Effector CD8-positive, alpha-beta T cell (primary cell): ENCODE measurements around the gene TDO2.

ENCODE experiments used
- DNase-seq: peaks from one replicate; lab custom pipeline; 2025; lab: John Stamatoyannopoulos, UW

The TDO2 gene

DNA sequence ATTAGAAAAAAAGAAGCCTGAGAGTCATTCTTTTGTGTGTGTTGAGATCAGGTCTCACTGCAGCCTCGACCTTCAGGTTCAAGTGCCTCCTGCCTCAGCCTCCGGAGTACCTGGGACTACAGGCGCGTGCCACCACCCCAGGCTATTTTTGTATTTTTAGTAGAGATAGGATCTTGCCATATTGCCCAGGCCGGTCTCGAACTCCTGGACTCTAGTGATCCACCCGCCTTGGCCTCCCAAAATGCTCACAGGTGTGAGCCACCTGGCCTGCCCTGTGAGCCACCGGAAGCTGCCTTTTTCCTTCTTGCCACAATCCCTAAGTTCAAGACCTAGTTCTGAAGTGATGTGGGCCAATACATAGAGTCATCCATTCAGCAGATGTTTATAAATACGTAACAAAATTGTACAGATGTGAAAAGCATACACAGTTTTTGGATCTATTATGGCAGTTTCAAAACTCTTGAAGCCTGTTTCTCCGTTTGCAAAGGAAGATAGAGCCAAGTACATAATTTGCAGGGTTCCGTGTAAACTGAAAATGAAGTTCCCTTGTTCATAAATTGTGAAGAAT is 50.7 kb downstream of the TDO2 start:
- DNase-seq, result no peak

DNA sequence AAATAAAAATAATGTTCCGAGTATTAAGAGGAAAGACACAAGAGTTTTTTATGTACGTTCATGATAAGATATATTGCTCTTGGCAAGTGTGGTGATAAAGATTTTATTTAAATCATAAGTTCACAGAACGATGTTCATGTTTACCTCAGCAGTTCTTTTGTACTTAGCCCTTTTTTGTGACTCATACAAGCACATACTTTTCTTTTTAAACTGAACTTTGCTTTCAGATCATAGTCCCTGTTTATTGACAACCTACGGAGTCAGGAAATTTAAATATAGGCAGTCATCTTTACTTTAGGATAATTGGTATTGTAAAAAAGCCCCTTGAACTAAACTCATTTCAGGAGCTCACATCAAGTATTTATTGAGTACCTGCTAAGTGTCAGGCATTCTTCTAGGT is 51.4 kb downstream of the TDO2 start:
- DNase-seq, result no peak

DNA sequence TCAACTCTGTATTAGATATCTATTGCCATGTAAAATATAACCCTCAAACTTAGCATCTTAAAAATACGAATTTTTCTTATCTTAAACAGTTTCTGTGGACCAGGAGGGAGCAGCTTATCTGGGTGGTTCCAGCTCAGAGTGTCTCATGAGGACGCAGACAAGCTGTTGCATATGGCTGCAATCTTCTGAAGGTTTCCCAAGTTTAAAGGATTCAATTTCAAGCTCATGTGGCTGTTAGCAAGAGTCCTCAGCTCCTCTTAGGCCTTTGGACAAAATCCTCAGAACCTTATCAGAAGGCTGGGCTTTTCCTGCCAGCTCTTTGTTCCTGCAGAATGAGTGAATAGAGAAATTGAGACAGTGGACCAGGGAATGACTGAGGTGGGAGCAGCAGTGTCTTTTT is 53.0 kb downstream of the TDO2 start:
- DNase-seq, result no peak

DNA sequence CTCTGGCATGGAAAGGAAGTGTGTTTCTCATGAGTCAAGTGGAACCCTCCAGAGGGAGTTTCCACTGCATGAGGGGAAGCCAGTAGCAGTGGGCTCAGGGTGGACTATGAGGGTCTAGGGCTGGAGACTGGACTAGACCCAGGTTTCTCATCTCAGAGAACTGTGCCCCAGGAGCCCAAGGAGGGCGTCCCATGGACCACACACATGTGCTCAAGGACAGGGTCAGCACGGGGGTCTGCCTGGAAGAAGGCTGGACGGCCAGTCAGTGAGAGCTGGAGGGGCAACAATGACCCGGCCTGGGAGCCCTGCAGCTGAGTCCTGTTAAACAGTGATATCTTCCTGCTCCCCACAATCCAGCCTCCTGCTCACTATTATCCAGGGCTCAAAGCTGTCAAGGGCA is 55.9 kb downstream of the TDO2 start:
- DNase-seq, result no peak

DNA sequence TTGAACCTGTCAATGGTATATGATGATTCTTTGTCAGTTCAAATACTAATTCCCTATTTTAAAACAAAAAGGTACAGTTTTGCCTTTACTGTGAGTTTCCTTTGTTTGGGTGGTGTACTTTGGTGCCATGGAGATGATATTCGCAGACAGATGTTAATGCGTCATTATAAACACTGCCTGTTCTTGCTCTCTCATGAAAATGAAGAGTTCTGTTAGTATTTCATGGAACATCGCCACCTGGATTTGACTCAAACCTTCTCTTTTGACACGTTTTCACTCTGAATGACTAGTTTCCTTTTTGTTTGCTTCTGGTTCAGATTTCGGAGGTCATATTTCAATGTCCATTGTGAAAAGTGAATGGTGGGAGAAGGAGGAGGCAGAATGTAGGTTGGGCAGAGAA is 57.0 kb downstream of the TDO2 start:
- no peak for DNase-seq

DNA sequence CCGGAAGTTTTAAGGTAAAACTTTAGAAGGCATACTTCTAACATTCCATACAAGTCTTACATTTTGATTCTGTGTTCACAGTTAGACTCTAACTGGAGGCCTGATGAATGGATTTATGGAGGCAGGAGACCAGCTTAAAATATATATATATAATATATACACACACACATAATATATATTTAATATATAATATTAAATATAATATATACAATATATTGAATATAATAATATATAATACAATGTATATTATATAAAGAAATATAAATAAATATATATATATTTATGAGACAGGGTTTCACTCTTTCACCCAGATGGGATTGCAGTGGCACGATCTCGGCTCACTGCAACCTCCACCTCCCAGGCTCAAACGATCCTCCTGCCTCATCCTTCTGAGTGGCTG is 58.1 kb downstream of the TDO2 start:
- no peak for DNase-seq

DNA sequence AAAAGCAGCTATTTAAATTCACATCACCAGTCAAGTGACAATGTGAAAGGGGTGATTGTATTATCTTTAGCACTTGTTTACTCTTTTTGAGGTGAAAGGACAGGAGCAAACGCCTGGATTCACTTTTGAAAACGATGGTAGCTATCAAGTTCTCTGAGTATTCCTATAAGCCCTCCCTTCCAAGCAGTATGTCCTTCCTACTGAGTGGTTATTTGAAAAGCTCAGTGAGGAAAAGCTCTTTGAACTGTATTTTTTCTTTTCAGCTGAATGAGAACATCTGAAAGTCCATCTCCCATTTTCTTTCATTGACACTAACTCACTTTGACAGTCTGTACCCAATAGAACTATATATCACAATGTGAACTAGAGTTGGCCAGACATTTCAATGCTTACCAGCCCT is 59.3 kb downstream of the TDO2 start:
- no peak for DNase-seq

DNA sequence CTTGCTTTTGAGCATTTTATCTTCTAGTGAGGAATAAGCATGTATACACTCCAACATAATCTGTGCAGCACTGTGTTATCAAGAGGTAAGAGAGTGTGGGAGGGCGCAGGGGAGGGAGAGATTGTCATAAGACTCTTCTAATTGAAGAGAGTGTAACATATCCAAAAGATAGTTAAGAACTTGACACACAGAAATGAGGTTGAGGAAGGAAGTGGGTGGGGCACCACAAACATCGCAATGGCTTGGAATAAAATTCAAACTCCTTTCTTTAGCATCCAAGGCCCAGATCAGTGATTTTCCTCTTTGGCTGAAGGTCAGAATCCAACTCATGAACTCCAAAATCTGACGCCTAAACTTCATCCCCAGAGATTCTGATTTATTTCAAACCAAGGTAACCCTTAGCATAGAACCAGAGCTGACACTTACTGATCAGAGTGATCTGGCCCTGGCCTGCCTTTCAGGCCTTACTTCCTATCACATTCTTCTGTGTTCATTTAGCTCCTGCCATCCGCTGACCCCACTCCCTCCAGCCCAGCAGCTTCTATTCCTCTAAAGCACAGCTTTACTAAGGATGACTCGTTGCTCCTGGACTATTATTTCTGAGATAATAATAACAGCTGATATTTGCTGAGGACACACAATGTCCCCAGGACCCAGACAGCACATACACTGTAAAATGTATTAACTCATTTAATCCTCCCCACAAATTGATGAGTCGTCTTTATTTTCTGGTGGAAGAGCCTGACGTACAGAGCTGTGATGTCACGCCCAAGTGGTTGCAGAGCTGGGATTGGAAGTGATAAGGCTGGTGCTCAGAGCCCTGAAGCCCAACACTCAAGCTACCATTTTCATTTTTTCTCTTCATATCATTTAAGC is 60.8 kb downstream of the TDO2 start:
- DNase-seq, result no peak

DNA sequence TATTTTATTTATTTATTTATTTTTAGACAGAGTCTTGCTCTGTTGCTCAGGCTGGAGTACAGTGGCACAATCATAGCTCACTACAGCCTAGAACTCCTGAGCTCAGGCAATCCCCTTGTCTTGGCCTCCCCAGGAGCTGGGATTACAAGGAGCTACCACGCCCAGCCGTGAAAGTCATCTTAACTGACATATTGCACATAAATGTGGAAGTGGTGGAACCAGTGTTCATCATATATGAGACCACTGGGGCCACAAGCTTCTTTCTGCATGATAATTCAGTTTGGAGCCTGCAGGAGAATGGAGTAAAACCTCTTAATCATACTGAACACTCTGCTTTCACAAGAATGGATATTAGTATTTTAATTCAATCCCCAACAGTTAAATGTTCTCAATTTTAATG is 62.7 kb downstream of the TDO2 start:
- no peak for DNase-seq

DNA sequence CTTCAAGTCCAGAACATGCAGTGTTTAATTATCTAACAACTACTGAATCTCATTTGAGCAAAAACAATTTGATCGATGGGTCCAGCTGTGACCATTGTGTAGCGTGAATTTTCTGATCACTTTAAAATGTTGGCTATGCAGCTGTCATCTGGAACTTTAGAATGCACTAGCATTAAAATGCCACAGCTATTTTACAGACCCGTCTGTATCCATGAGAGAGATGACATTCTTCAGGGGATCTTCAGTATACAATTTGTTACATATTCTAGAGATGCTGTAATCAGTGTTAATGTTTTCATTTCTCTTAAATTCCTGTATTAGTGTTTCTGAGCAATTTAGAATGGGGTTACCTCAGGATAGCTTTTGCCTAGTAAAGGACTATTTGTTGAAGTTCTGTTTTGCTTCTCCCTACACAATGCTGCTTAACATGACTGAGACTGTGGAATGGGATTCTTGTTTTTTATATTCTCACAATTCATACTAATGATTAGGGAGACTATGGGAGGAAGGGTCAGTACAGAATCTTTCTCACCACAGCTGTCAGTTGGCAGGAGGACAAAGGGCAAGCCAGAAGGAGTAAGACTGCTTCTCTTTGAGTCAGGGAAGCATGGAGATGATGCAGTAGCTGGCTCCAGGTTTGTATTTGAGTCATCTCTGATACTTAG is 63.4 kb downstream of the TDO2 start:
- no peak for DNase-seq
